Neural progenitor cell (in vitro differentiated cells): Measurements from ENCODE around the gene ABCE1. TPM values are rescaled to one million over a fixed set of nuclear protein-coding genes. Genes with fewer than 3 reads are reported as not detected.

Experiments
- DNase-seq: peaks from one replicate; pipeline ENCODE4 v3.0.0-alpha.2; 2016; ENCODE audit warnings: low spot score
- H2AFZ ChIP-seq: fragments of 200-600 bp; sonication (generic); replicated peaks from 2 replicates; pipeline ENCODE4 v1.6.1; 2016; ENCODE audit warnings: antibody characterized with exemption
- H3F3A ChIP-seq: fragments of 200-600 bp; sonication (generic); 2 replicates; pipeline ENCODE4 v1.6.1; 2016; ENCODE audit warnings: antibody characterized with exemption, low read depth
- H3K27ac ChIP-seq: fragments of 200-600 bp; sonication (generic); 2 replicates; pipeline ENCODE4 v1.5.1; 2016; ENCODE audit warnings: mild to moderate bottlenecking
- H3K27me3 ChIP-seq: fragments of 200-600 bp; sonication (generic); 2 replicates; pipeline ENCODE4 v1.6.1; 2016; ENCODE audit warnings: mild to moderate bottlenecking, moderate library complexity
- H3K36me3 ChIP-seq: fragments of 200-600 bp; sonication (generic); 2 replicates; pipeline ENCODE4 v1.5.1; 2016
- H3K4me1 ChIP-seq: fragments of 200-600 bp; sonication (generic); 2 replicates; pipeline ENCODE4 v1.6.1; 2016; ENCODE audit warnings: mixed run types
- H3K4me2 ChIP-seq: fragments of 200-600 bp; sonication (generic); 2 replicates; pipeline ENCODE4 v1.6.1; 2016
- H3K4me3 ChIP-seq: fragments of 200-600 bp; sonication (generic); 2 replicates; pipeline ENCODE4 v1.5.1; 2016
- H3K79me2 ChIP-seq: fragments of 200-600 bp; sonication (generic); 2 replicates; pipeline ENCODE4 v1.6.1; 2016; ENCODE audit warnings: low read depth
- H3K9ac ChIP-seq: fragments of 200-600 bp; sonication (generic); 2 replicates; pipeline ENCODE4 v1.6.1; 2016
- H3K9me3 ChIP-seq: fragments of 200-600 bp; sonication (generic); 2 replicates; pipeline ENCODE4 v1.5.1; 2016; ENCODE audit warnings: low read depth
- H4K20me1 ChIP-seq: fragments of 200-600 bp; sonication (generic); 2 replicates; pipeline ENCODE4 v1.6.1; 2016; ENCODE audit warnings: low read depth
- H3K27ac Mint-ChIP-seq: 3 replicates; pipeline ENCODE4 v1.8.0; 2021; ENCODE audit warnings: mixed read lengths
- H3K27me3 Mint-ChIP-seq: 2 replicates; pipeline ENCODE4 v1.8.0; 2022; ENCODE audit warnings: low read depth, mild to moderate bottlenecking, inconsistent platforms, moderate library complexity, mixed read lengths; ENCODE audit not compliant: insufficient read depth
- H3K36me3 Mint-ChIP-seq: 3 replicates; pipeline ENCODE4 v1.8.0; 2021; ENCODE audit warnings: mixed read lengths
- H3K4me1 Mint-ChIP-seq: 3 replicates; pipeline ENCODE4 v1.8.0; 2021; ENCODE audit warnings: mixed read lengths
- H3K4me3 Mint-ChIP-seq: 3 replicates; pipeline ENCODE4 v1.8.0; 2021; ENCODE audit warnings: mild to moderate bottlenecking, moderate library complexity, mixed read lengths
- H3K9me3 Mint-ChIP-seq: 3 replicates; pipeline ENCODE4 v1.8.0; 2020; ENCODE audit warnings: mixed read lengths
- EZH2 ChIP-seq: fragments of 200-600 bp; sonication (generic); IDR thresholded peaks from 2 replicates; pipeline ENCODE4 v1.6.1; 2017; ENCODE audit warnings: antibody characterized with exemption, mild to moderate bottlenecking, moderate library complexity
- EZH2phosphoT487 ChIP-seq: fragments of 200-600 bp; sonication (generic); IDR thresholded peaks from 2 replicates; pipeline ENCODE4 v1.6.1; 2017; ENCODE audit warnings: antibody characterized with exemption
- total RNA-seq: library from RNA; depleted of rRNA; stranded (reverse); fragments of >200 nt; gene quantifications from 2 replicates; pipeline ENCODE4 v1.2.3, GENCODE V29; 2015; ENCODE audit warnings: low replicate concordance
- TF ChIP-seq, protein P1 (sequence below): fragments of 200-600 bp; sonication (generic); IDR thresholded peaks from 2 replicates; pipeline ENCODE4 v1.5.1; 2017; ENCODE audit warnings: antibody characterized with exemption, mild to moderate bottlenecking

The ABCE1 gene
- total RNA-seq, 1 donor from 2014 or later, result 148 TPM

GRCh38 chr4:145061318-145061920 lies 36.7 kb upstream of the ABCE1 start:
- Histone ChIP-seq H3K27me3 (no peaks in the 10 kb centered on the region), H3K4me3 (no peak overlapping the region), H3K4me2 (no peak overlapping the region), H3F3A (peaks cover 12% of the 10 kb centered on the region), H3K4me1 (peaks cover 22% of the 10 kb centered on the region), H3K79me2 (peaks cover 21% of the 10 kb centered on the region), H3K36me3 (no peaks in the 10 kb centered on the region), H2AFZ (no peak overlapping the region), H4K20me1 (peaks cover 24% of the 10 kb centered on the region), H3K9me3 (no peaks in the 10 kb centered on the region), H3K27ac (no peak overlapping the region), H3K9ac (no peak overlapping the region)
- TF ChIP-seq EZH2, result no peak
- TF ChIP-seq, protein P1, sequence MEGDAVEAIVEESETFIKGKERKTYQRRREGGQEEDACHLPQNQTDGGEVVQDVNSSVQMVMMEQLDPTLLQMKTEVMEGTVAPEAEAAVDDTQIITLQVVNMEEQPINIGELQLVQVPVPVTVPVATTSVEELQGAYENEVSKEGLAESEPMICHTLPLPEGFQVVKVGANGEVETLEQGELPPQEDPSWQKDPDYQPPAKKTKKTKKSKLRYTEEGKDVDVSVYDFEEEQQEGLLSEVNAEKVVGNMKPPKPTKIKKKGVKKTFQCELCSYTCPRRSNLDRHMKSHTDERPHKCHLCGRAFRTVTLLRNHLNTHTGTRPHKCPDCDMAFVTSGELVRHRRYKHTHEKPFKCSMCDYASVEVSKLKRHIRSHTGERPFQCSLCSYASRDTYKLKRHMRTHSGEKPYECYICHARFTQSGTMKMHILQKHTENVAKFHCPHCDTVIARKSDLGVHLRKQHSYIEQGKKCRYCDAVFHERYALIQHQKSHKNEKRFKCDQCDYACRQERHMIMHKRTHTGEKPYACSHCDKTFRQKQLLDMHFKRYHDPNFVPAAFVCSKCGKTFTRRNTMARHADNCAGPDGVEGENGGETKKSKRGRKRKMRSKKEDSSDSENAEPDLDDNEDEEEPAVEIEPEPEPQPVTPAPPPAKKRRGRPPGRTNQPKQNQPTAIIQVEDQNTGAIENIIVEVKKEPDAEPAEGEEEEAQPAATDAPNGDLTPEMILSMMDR, result peak; percentile 70
- peak; percentile 24 for DNase-seq
- H3K36me3 Mint-ChIP-seq, result peaks cover 11% of the 10 kb centered on the region
- no peaks in the 10 kb centered on the region for H3K27me3 Mint-ChIP-seq
- H3K27ac Mint-ChIP-seq, result no peak overlapping the region
- H3K4me1 Mint-ChIP-seq, result peaks cover 26% of the 10 kb centered on the region
- H3K4me3 Mint-ChIP-seq, result no peak overlapping the region
- H3K9me3 Mint-ChIP-seq, result no peaks in the 10 kb centered on the region

DNA sequence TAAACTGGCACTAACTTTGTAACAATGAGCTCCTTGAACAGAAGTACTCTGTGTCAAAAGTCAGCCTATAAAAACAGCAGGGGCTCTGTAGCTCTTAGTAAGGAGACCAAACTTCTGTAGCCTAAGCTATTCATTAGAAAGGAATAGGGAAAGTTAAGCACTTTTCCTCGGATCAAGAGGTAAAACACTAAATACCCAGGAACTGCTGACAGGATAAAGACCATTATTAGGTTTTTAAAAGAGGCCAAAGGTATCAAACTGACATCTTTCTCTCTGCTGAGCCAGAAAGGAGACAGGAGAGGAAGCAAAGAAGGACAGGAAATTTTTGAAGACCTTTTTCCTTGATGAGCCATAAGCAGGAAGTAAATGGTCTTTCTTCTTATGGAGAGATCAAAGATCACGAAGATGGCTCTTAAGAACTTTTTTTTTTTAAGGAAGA lies 32.0 kb upstream of the ABCE1 start:
- Mint-ChIP-seq H3K36me3 (peaks cover 19% of the 10 kb centered on the region), H3K4me1 (peaks cover 35% of the 10 kb centered on the region), H3K27me3 (peaks cover 4% of the 10 kb centered on the region), H3K4me3 (peak overlapping the region; percentile 39), H3K27ac (peak overlapping the region; percentile 81), H3K9me3 (no peaks in the 10 kb centered on the region)
- no peak overlapping the region for H3K9ac ChIP-seq
- no peaks in the 10 kb centered on the region for H3K36me3 ChIP-seq
- H3K4me1 ChIP-seq, result peaks cover 29% of the 10 kb centered on the region
- H3K4me2 ChIP-seq, result peak overlapping the region; percentile 64
- H3K4me3 ChIP-seq, result peak overlapping the region; percentile 6
- H3K9me3 ChIP-seq, result no peaks in the 10 kb centered on the region
- DNase-seq, result peak; percentile 82
- peaks cover 18% of the 10 kb centered on the region for H3K79me2 ChIP-seq
- TF ChIP-seq EZH2phosphoT487 (peak; percentile 49), EZH2 (no peak)
- TF ChIP-seq, protein P1, result no peak
- peaks cover 27% of the 10 kb centered on the region for H4K20me1 ChIP-seq
- peak overlapping the region; percentile 61 for H3K27ac ChIP-seq
- no peaks in the 10 kb centered on the region for H3K27me3 ChIP-seq
- peaks cover 17% of the 10 kb centered on the region for H3F3A ChIP-seq
- H2AFZ ChIP-seq, result no peak overlapping the region

DNA sequence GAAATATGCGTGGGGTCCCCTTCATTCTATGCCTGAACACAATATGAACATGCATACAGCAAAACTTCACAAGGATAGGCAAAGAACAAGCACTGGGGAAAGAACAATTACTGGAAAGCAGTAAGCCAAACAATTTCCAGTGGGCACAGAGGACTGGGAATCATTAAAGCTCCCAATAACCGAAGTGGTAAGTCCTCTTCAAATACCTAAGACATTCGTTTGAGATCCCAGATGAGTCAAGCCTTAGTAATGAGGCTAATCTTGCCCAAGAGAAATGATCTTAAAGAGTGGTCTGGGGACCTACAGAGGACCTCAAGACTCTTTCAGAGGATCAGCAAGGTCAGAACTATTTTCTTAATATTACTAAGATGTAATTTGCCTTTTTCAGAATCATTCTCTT lies 28.8 kb upstream of the ABCE1 start:
- Mint-ChIP-seq H3K36me3 (peaks cover 14% of the 10 kb centered on the region), H3K9me3 (no peaks in the 10 kb centered on the region), H3K4me3 (no peak overlapping the region), H3K4me1 (peaks cover 32% of the 10 kb centered on the region), H3K27me3 (peaks cover 4% of the 10 kb centered on the region), H3K27ac (no peak overlapping the region)
- Histone ChIP-seq H3K4me3 (no peak overlapping the region), H3K36me3 (no peaks in the 10 kb centered on the region), H3K27me3 (no peaks in the 10 kb centered on the region), H3K4me1 (peaks cover 27% of the 10 kb centered on the region), H3K9me3 (no peaks in the 10 kb centered on the region), H3K27ac (no peak overlapping the region), H4K20me1 (peaks cover 24% of the 10 kb centered on the region), H3K79me2 (peaks cover 16% of the 10 kb centered on the region), H2AFZ (no peak overlapping the region), H3K4me2 (no peak overlapping the region), H3K9ac (no peak overlapping the region), H3F3A (peaks cover 17% of the 10 kb centered on the region)
- DNase-seq, result no peak
- no peak for TF ChIP-seq EZH2phosphoT487
- TF ChIP-seq, protein P1, result no peak
- TF ChIP-seq EZH2, result no peak
